ENCODE data around the gene FAM186B. TPM values are rescaled to one million over a fixed set of nuclear protein-coding genes. Genes with fewer than 3 reads are reported as not detected.
A peak's percentile ranks its signal among the peaks of the same experiment; 100 is the strongest.

FAM186B gene
- polyA plus RNA-seq, 1 donor from 2014 or later = 0.16 TPM

DNA sequence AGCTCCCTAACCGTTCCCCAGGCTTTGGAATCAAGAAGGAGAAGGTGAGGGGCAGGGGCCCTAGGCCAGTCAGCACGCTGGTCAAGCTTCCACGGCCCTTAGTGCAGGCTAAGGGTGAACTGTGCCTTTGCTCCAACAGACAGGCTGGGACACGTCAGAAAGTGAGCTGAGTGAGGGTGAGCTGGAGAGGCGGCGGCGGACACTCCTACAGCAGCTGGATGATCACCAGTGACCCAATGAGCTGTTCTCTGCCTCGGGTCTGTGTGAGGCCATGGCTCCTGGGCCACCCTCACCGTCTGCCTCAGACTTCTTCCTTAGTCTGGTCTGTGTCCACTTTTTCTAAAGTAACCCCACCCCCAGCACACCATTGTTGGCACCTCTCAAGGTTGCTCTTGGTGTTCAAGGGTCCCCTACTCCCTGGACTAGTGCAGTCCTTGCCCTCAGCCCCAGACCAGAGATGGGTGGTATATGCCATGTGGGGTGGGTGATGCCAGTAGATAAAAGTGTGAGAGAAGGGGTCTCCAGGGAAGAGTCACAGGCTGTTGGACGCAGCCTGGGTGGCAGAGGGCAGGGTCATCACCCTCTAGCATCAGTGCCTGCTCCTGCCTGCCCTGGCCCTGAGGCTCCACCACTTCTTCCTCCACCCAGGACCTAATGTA lies 38.7 kb upstream of the FAM186B start:
- no peaks in the 10 kb centered on the region for H3K27me3 Mint-ChIP-seq
- H3K27ac Mint-ChIP-seq = peak overlapping the region in 2 of 3 donors; percentile 2 to 81
- peaks cover 11 to 17% (median 15%) of the 10 kb centered on the region in 3 donors for H3K4me1 Mint-ChIP-seq
- H3K9me3 Mint-ChIP-seq = no peaks in the 10 kb centered on the region
- no peak overlapping the region for H3K4me3 Mint-ChIP-seq
- H3K36me3 Mint-ChIP-seq = peaks cover 2% of the 10 kb centered on the region

DNA sequence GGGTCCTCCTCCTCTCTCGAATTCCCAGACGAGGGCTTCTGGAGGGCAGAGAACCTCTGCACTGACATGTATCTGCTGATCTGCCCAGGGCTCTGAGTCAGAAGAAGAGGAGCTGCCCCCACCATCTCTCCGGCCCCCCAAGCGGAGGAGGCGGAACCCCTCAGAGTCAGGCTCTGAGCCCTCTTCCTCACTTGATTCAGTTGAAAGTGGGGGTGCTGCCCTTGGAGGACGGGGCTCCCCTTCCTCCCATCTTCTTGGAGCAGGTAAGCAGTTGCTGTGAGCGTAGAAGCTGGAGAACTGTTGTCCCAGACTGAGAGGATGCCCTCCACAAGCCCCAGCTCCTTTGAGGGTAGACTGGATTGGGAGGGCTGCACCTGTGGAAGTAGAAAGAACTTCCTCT lies 37.7 kb upstream of the FAM186B start:
- Mint-ChIP-seq H3K4me1 (peaks cover 13 to 19% (median 15%) of the 10 kb centered on the region in 3 donors), H3K27me3 (no peaks in the 10 kb centered on the region), H3K36me3 (peaks cover 1% of the 10 kb centered on the region), H3K27ac (no peak overlapping the region), H3K9me3 (no peaks in the 10 kb centered on the region), H3K4me3 (no peak overlapping the region)

DNA sequence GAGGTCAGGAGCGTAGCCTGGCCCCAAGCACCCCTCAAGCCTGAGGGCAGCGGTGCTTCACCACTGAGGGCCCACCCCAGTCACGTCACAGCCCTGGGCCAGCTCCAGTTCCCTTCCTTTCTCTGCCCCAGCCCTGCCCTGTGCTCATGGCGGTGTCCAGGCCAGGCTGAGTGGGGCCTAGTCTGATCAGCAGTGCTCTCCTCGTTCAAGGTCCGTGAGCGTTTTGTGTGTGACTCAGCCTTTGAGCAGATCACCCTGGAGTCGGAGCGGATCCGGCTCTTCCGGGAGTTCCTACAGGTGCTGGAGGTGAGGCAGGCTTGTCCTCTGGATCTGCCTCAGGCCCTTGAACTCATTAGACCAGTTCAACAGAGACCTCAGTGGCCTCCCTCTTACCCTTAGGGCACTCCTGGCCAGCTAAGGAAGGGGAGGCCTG lies 36.9 kb upstream of the FAM186B start:
- H3K27me3 Mint-ChIP-seq = no peaks in the 10 kb centered on the region
- no peaks in the 10 kb centered on the region for H3K9me3 Mint-ChIP-seq
- peaks cover 4% of the 10 kb centered on the region for H3K36me3 Mint-ChIP-seq
- peaks cover 13 to 18% (median 15%) of the 10 kb centered on the region in 3 donors for H3K4me1 Mint-ChIP-seq
- no peak overlapping the region for H3K27ac Mint-ChIP-seq
- H3K4me3 Mint-ChIP-seq = no peak overlapping the region

DNA sequence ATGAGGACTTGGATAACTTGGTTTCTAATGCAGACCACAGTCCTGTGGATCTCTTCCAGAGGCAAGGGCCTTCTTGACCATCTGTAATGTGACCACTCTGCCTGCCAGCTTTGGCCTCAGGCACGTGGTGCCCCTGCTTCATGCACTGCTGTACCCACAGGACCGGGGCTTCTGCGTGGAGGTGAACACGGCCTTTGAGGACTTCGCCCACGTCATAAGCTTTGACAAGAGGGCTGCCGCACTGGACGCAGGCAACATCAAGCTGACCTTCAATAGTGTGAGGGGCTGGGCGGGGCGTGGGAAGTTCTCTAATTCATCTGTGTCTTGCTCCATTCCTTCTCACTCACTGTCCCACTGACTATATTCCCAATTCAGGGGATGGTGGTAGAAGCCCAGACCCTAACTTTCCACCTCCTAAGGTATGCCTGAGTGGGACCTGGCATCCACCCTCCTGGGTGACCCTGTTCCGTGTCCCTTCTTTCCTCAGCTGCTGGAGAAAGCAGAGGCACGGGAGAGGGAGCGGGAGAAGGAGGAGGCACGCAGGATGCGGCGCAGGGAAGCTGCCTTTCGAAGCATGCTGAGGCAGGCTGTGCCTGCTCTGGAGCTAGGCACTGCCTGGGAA lies 36.4 kb upstream of the FAM186B start:
- Mint-ChIP-seq H3K4me1 (peaks cover 15 to 22% (median 19%) of the 10 kb centered on the region in 3 donors), H3K27me3 (no peaks in the 10 kb centered on the region), H3K9me3 (no peaks in the 10 kb centered on the region), H3K27ac (no peak overlapping the region), H3K4me3 (no peak overlapping the region), H3K36me3 (peaks cover 3% of the 10 kb centered on the region)

DNA sequence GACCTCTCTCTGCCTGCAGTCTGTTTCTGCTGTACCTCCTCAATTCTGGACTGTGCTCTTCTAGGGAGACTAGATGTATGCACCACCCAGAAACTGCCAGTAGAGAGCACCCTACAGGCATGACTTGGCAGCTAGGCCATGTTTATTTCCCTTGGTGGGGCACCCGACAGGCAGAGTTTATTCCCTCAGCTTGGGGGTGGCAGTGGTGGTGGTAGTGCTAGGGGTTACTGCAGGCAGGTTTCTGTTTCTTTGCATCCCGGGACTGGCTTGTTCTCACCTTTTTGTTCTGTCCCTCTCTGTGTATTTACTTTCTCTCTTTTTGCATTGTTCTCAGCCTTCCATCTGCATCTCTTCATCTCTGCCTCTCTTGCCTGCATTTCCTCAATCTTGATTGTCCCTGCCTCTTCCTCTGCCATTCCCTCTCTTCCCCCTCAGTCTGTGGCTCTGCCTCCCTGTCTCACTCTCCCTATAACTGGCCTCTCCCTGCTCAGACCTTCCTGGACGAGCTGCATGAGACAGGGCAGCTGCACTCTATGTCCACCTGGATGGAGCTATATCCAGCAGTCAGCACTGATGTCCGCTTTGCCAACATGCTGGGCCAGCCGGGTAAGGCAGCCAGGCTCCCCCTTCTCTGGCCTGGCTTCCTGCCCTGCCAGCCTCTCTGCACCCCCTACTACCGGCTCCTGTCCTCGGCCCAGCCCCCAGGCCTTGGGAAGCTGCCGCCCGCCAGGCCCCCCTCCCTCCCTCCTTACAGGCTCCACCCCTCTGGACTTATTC lies 31.7 kb upstream of the FAM186B start:
- no peaks in the 10 kb centered on the region for H3K9me3 Mint-ChIP-seq
- H3K36me3 Mint-ChIP-seq = peaks cover 3% of the 10 kb centered on the region
- no peaks in the 10 kb centered on the region for H3K27me3 Mint-ChIP-seq
- peak overlapping the region in 1 of 3 donors; percentile 84 for H3K27ac Mint-ChIP-seq
- no peak overlapping the region for H3K4me3 Mint-ChIP-seq
- peaks cover 11 to 13% (median 12%) of the 10 kb centered on the region in 3 donors for H3K4me1 Mint-ChIP-seq

DNA sequence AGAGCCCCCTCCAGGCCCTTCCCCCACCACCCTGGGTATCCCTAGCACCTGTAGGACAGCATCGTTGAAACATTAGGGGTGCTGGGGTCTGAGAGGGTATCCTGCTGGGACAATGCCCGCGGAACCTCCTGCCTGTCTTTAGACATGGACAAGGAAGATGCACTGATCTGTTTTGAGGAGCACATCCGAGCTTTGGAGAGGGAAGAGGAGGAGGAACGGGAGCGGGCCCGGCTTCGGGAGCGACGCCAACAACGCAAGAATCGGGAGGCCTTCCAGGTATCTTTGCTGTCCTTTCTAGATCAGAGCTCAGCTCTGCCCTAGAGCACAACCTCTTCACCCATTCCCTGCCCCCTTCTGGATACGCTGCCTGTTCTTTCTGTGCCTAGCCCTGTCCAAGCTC lies 31.1 kb upstream of the FAM186B start:
- Mint-ChIP-seq H3K9me3 (no peaks in the 10 kb centered on the region), H3K27me3 (no peaks in the 10 kb centered on the region), H3K27ac (peak overlapping the region in 1 of 3 donors; percentile 37)

DNA sequence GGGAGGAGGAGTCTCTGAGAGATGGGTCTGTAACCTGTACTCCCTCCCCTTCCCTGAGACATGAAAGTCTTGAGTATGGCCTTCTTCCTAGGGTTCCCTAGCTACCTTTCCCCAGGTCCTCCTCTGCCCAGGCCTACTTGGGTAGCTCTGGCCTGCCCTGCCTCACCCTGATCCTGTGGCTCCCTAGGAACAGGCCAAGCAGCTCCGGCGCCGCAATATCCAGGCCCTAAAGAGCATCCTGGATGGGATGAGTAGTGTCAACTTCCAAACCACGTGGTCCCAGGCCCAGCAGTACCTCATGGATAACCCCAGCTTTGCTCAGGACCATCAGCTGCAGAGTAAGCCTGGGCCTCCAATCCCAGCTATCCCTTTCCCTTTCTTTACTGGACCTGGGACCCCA lies 30.2 kb upstream of the FAM186B start:
- no peak overlapping the region for H3K27ac Mint-ChIP-seq
- H3K9me3 Mint-ChIP-seq = no peaks in the 10 kb centered on the region
- H3K4me3 Mint-ChIP-seq = no peak overlapping the region
- H3K4me1 Mint-ChIP-seq = peaks cover 11 to 13% (median 12%) of the 10 kb centered on the region in 3 donors
- H3K36me3 Mint-ChIP-seq = peaks cover 3% of the 10 kb centered on the region
- H3K27me3 Mint-ChIP-seq = no peaks in the 10 kb centered on the region

More for the DNA sequence above, 31.1 kb upstream of the FAM186B start:
- no peak overlapping the region for H3K4me3 Mint-ChIP-seq
- H3K4me1 Mint-ChIP-seq = peaks cover 11 to 13% (median 12%) of the 10 kb centered on the region in 3 donors
- H3K36me3 Mint-ChIP-seq = peaks cover 3% of the 10 kb centered on the region

DNA sequence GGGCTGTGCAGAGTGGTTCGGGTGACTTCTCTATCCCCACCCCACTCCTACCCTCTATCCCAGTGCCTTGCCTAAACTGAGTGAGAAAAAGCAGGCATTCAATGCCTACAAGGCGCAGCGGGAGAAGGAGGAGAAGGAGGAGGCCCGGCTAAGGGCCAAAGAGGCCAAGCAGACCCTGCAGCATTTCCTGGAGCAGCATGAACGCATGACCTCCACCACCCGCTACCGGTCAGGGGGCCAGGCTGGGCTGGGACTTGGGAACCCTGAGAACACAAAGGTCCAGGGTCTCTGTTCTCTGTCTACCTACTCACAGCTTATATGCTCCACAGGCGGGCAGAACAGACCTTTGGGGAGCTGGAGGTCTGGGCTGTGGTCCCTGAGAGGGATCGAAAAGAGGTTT lies 29.6 kb upstream of the FAM186B start:
- H3K9me3 Mint-ChIP-seq = no peaks in the 10 kb centered on the region
- H3K4me3 Mint-ChIP-seq = no peak overlapping the region
- peaks cover 11 to 13% (median 12%) of the 10 kb centered on the region in 3 donors for H3K4me1 Mint-ChIP-seq
- no peak overlapping the region for H3K27ac Mint-ChIP-seq
- peaks cover 3% of the 10 kb centered on the region for H3K36me3 Mint-ChIP-seq
- no peaks in the 10 kb centered on the region for H3K27me3 Mint-ChIP-seq

DNA sequence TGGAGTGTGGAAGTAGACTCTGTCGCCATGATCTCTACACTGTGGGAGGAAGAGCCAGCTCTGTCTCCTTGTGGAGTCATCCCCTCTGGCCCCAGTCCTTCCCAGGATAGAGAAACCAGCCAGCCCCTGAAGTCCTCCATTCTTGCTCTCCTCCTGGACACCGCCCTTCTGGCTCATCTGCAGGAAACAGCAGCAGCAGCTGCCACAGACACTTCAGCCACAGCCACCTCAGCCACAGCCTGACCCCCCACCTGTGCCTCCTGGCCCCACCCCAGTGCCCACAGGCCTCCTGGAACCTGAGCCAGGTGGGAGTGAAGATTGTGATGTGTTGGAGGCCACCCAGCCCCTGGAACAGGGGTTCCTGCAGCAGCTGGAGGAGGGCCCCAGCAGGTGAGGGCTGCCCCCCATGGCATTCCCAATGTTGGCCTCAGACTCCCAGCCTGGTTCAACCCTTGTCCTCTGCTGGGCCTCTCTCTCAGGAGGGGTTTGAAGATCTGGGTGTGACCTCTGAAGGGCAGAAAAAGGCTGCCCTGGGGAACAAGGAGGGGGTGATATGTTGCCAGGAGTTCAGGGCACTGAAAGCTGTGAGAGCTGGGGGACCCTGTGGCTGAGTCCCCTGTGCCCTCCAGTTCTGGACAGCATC lies 28.4 kb upstream of the FAM186B start:
- H3K9me3 Mint-ChIP-seq = no peaks in the 10 kb centered on the region
- no peak overlapping the region for H3K27ac Mint-ChIP-seq
- H3K27me3 Mint-ChIP-seq = no peaks in the 10 kb centered on the region
- H3K36me3 Mint-ChIP-seq = peaks cover 3% of the 10 kb centered on the region
- H3K4me3 Mint-ChIP-seq = no peak overlapping the region
- peaks cover 6 to 9% (median 6%) of the 10 kb centered on the region in 3 donors for H3K4me1 Mint-ChIP-seq

DNA sequence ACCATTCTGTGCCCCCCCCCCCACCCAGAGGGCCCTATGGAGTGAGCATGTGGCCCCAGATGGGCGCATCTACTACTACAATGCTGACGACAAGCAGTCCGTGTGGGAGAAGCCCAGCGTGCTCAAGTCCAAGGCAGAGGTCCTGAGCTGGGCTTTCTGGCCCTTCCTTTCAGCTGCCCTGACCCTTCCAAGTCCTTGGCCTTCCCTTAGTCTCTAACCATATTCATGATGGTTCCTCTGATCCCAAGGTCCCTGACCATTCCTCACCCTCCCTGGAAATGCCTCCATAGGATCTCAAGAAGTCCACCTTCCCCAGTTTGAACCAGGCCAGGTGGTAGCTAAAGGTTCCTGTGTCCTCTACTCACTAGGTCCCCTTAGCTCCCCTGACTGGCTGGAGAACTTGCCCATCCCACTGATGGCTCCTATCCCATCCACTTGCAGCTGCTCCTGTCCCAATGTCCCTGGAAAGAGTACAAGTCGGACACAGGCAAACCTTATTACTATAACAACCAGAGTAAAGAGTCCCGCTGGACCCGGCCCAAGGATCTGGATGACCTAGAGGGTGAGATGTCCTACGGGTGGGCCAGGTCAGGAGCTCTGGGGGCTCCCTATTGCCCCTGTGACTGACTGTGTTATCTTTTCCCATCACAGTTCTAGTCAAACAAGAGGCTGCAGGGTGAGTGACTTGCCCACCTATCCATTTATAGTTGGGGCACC lies 27.7 kb upstream of the FAM186B start:
- Mint-ChIP-seq H3K36me3 (peaks cover 3% of the 10 kb centered on the region), H3K4me3 (no peak overlapping the region), H3K9me3 (no peaks in the 10 kb centered on the region), H3K4me1 (peaks cover 6 to 9% (median 6%) of the 10 kb centered on the region in 3 donors), H3K27ac (no peak overlapping the region), H3K27me3 (no peaks in the 10 kb centered on the region)

DNA sequence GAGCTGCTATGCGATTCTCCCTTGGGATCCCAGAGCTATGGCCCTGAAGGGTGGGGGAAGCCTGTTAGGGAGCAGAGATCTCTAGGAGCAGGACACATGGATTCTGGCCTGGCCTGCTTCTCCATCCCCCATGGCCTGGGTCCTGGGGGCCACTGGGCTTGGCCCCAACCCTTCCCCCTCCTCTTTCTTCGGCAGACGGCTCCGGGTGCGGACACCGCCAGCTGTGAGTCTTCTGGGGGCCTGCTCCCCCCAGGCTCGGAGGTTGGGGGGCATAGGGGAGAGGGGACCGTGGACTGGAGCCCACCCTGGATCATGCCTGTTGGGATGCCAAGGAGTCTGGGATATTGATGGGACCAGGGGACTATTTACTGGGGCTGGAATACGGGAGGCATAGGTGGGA lies 27.0 kb upstream of the FAM186B start:
- H3K27me3 Mint-ChIP-seq = no peaks in the 10 kb centered on the region
- no peaks in the 10 kb centered on the region for H3K36me3 Mint-ChIP-seq
- H3K27ac Mint-ChIP-seq = no peak overlapping the region
- peaks cover 6 to 9% (median 6%) of the 10 kb centered on the region in 3 donors for H3K4me1 Mint-ChIP-seq
- no peaks in the 10 kb centered on the region for H3K9me3 Mint-ChIP-seq
- no peak overlapping the region for H3K4me3 Mint-ChIP-seq

DNA sequence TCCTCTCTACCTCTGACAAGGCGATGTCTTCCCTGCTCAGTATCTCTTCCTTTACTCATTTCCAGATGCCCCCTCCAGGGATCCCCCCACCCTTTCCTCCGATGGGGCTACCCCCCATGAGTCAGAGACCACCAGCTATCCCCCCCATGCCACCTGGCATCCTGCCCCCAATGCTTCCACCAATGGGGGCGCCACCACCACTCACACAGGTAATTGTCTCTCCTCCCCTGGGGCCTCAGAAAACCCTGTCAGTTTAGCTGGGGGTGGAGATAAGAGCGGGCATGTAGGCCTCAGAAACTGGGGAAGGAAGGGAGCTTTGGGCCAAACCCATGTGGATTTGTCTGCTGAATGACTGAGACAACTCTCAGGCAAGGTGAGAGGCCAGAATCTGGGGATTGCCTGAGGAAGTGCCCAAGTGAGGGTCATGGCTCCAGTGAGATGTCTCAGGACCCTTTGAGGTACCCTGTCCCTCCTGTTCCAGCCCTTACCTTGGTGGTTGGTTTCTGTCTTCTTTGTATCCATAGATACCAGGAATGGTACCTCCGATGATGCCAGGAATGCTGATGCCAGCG lies 26.0 kb upstream of the FAM186B start:
- H3K27ac Mint-ChIP-seq = no peak overlapping the region
- no peaks in the 10 kb centered on the region for H3K4me1 Mint-ChIP-seq
- no peak overlapping the region for H3K4me3 Mint-ChIP-seq
- H3K27me3 Mint-ChIP-seq = no peaks in the 10 kb centered on the region
- no peaks in the 10 kb centered on the region for H3K9me3 Mint-ChIP-seq
- H3K36me3 Mint-ChIP-seq = no peaks in the 10 kb centered on the region

DNA sequence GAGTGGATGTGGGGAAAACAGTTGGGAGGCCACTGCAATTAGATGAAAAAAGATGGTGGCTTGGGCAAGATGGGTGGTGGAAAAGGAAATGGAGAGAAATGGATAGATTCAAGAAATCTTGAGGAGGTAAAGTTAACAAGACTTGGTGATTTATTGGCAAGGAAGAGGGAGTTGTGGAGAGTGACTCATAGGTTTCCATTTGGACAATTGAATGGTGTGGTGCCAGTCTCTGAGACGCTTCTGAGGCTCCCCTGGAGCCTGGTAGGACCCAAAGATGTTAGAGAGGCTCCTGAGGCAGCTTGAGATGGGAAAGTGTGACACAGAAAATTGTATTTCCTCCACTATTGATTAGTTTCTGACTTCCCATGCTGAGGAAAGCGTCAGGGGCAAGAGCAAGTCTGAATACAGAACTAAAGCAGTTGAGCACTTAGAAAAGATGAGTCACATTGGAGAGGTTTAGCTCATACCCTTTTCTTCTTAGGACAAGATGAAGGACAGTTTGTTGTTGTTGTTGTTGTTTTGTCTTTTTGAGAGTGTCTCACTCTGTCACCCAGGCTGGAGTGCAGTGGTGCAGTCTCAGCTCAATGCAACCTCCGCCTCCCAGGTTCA lies 22.4 kb upstream of the FAM186B start:
- H3K27me3 Mint-ChIP-seq = no peaks in the 10 kb centered on the region

DNA sequence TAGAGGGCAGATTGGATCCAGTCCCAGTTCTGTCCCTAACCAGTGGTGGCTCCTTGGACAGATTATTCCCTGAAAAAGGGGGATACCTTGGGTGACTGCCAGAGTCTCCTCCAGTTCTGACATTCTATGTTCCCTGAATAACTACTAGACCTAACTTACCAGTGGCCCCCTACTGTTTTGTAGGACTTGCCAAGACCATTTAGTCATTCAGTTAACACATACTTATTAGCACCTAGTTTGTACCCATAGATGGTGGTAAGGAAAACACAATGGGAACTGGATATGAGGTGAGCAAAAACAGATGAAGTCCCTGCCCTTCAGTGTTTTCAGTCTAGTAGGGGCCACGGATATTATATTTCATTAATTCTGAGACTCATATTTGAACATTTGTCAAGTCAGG lies 21.4 kb upstream of the FAM186B start:
- Mint-ChIP-seq H3K4me3 (no peak overlapping the region), H3K27me3 (no peaks in the 10 kb centered on the region), H3K9me3 (no peaks in the 10 kb centered on the region), H3K4me1 (peaks cover 4 to 11% (median 8%) of the 10 kb centered on the region in 3 donors), H3K36me3 (no peaks in the 10 kb centered on the region), H3K27ac (no peak overlapping the region)

More for the DNA sequence above, 22.4 kb upstream of the FAM186B start:
- H3K4me1 Mint-ChIP-seq = peaks cover 0 to 4% (median 1%) of the 10 kb centered on the region in 3 donors
- no peaks in the 10 kb centered on the region for H3K36me3 Mint-ChIP-seq
- H3K9me3 Mint-ChIP-seq = no peaks in the 10 kb centered on the region
- no peak overlapping the region for H3K4me3 Mint-ChIP-seq
- no peak overlapping the region for H3K27ac Mint-ChIP-seq
